ENCODE results near the gene HNRNPAB.

The HNRNPAB gene

GRCh38 chr5:178204182-178204934 is at the start of gene HNRNPAB:
HNRNPAB (plus strand) TSS chr5:178204533; CDS start chr5:178204838, 305 bp downstream.
- FAIRE-seq (peak; percentile 92), DNase-seq (ENCODE audit: extremely low spot score, insufficient read length, low read depth) (peak; percentile 97)

GRCh38 chr5:178155065-178155464 is 49.3 kb upstream of the HNRNPAB start:
- FAIRE-seq (no peak), DNase-seq (ENCODE audit: extremely low spot score, insufficient read length, low read depth) (no peak)

- no peak for DNase-seq (ENCODE audit: extremely low spot score, insufficient read length, low read depth)
- no peak for FAIRE-seq
Observed at GRCh38 chr5:178160176-178160575, 44.2 kb upstream of the HNRNPAB start.

- DNase-seq (ENCODE audit: extremely low spot score, insufficient read length, low read depth) (no peak), FAIRE-seq (no peak)
Observed at GRCh38 chr5:178162481-178162880, 41.9 kb upstream of the HNRNPAB start.

GRCh38 chr5:178163772-178164735 is 40.3 kb upstream of the HNRNPAB start:
- FAIRE-seq (peak; percentile 93), DNase-seq (ENCODE audit: extremely low spot score, insufficient read length, low read depth) (peak; percentile 84)

- DNase-seq (ENCODE audit: extremely low spot score, insufficient read length, low read depth) (no peak), FAIRE-seq (no peak)
Observed at GRCh38 chr5:178165581-178165980, 38.8 kb upstream of the HNRNPAB start.

- DNase-seq (ENCODE audit: extremely low spot score, insufficient read length, low read depth) (no peak), FAIRE-seq (no peak)
Observed at GRCh38 chr5:178170455-178170854, 33.9 kb upstream of the HNRNPAB start.

GRCh38 chr5:178174456-178174855 is 29.9 kb upstream of the HNRNPAB start:
- DNase-seq (ENCODE audit: extremely low spot score, insufficient read length, low read depth) (no peak), FAIRE-seq (no peak)

- no peak for FAIRE-seq
- DNase-seq (ENCODE audit: extremely low spot score, insufficient read length, low read depth): no peak
Observed at GRCh38 chr5:178176791-178177190, 27.5 kb upstream of the HNRNPAB start.

- DNase-seq (ENCODE audit: extremely low spot score, insufficient read length, low read depth): no peak
- FAIRE-seq: no peak
Observed at GRCh38 chr5:178177569-178177968, 26.8 kb upstream of the HNRNPAB start.

- DNase-seq (ENCODE audit: extremely low spot score, insufficient read length, low read depth) (no peak), FAIRE-seq (no peak)
Observed at GRCh38 chr5:178180141-178180863, 24.0 kb upstream of the HNRNPAB start.

GRCh38 chr5:178182158-178182876 is 22.0 kb upstream of the HNRNPAB start:
- FAIRE-seq: no peak
- no peak for DNase-seq (ENCODE audit: extremely low spot score, insufficient read length, low read depth)

- no peak for DNase-seq (ENCODE audit: extremely low spot score, insufficient read length, low read depth)
- no peak for FAIRE-seq
Observed at GRCh38 chr5:178186427-178186826, 17.9 kb upstream of the HNRNPAB start.

- FAIRE-seq (no peak), DNase-seq (ENCODE audit: extremely low spot score, insufficient read length, low read depth) (no peak)
Observed at GRCh38 chr5:178187014-178187413, 17.3 kb upstream of the HNRNPAB start, which contains the start of gene GMCL2. GMCL2 (minus strand) TSS chr5:178187371; CDS start chr5:178187299, 72 bp downstream.

- no peak for DNase-seq (ENCODE audit: extremely low spot score, insufficient read length, low read depth)
Observed at GRCh38 chr5:178189433-178189832, 14.9 kb upstream of the HNRNPAB start.

GRCh38 chr5:178191661-178192060 is 12.7 kb upstream of the HNRNPAB start:
- FAIRE-seq: no peak
- DNase-seq (ENCODE audit: extremely low spot score, insufficient read length, low read depth): no peak

More at GRCh38 chr5:178189433-178189832, 14.9 kb upstream of the HNRNPAB start:
- no peak for FAIRE-seq

GRCh38 chr5:178192244-178192643 is 12.1 kb upstream of the HNRNPAB start:
- DNase-seq (ENCODE audit: extremely low spot score, insufficient read length, low read depth): no peak
- FAIRE-seq: no peak

GRCh38 chr5:178192787-178193186 is 11.5 kb upstream of the HNRNPAB start:
- DNase-seq (ENCODE audit: extremely low spot score, insufficient read length, low read depth) (no peak), FAIRE-seq (no peak)

- DNase-seq (ENCODE audit: extremely low spot score, insufficient read length, low read depth): no peak
- no peak for FAIRE-seq
Observed at GRCh38 chr5:178193251-178193809, 11.0 kb upstream of the HNRNPAB start.
